Endothelial cell of umbilical vein (primary cell): ENCODE measurements around the gene OR9K2. TPM values are rescaled to one million over a fixed set of nuclear protein-coding genes. Genes with fewer than 3 reads are reported as not detected.

Experiments used
- BruUV-seq: library from RNA; stranded (reverse); fragments of 400-500 nt; replicated peaks from 2 replicates; lab custom pipeline; 2021; lab: Mats Ljungman, UMichigan
- CTCF ChIA-PET: fragments of 300-600, 350-600 bp; sonication (Branson Sonifier 250); formaldehyde crosslinking; loops from one replicate; lab custom pipeline; 2021; ENCODE audit warnings: antibody characterized with exemption, inconsistent platforms; lab: Charles Lee
- POLR2A ChIA-PET: fragments of 300-600, 350-600 bp; sonication (Branson Sonifier 250); formaldehyde crosslinking; loops from one replicate; lab custom pipeline; 2021; ENCODE audit warnings: antibody characterized with exemption, inconsistent platforms; lab: Charles Lee
- DNase-seq: peaks from one replicate; pipeline ENCODE4 v3.0.0-alpha.2; 2011; ENCODE audit warnings: low read depth, low spot score
- FAIRE-seq: peaks from 2 replicates; lab custom pipeline; 2011; peaks lifted over from hg19 to GRCh38; lab: Jason Lieb, UNC
- H2AFZ ChIP-seq: 2 replicates; pipeline ENCODE4 v1.6.0; 2012; ENCODE audit warnings: low read depth, low read length, control low read depth, inconsistent platforms
- H3K27ac ChIP-seq: 2 replicates; pipeline ENCODE4 v1.5.1; 2011; ENCODE audit warnings: low read depth, mild to moderate bottlenecking, control low read depth, low read length, moderate library complexity; ENCODE audit not compliant: insufficient read depth
- H3K27me3 ChIP-seq, 2 experiments: 2 replicates each; pipeline versions ENCODE4 v1.6.0 to v1.6.1; 2011; ENCODE audit warnings: low read length in 2 of 2, mixed read lengths in 1 of 2; ENCODE audit not compliant: control insufficient read depth in 2 of 2, insufficient read depth in 2 of 2
- H3K36me3 ChIP-seq, 2 experiments: 2 replicates in 1 of 2; 3 replicates in 1 of 2; pipeline ENCODE4 v1.5.1; 2011; ENCODE audit warnings: low read length in 2 of 2, mild to moderate bottlenecking in 1 of 2, moderate library complexity in 1 of 2; ENCODE audit not compliant: control insufficient read depth in 2 of 2, insufficient read depth in 2 of 2; ENCODE audit errors: extremely low read depth in 1 of 2
- H3K4me1 ChIP-seq: 3 replicates; pipeline ENCODE4 v1.5.1; 2011; ENCODE audit warnings: mild to moderate bottlenecking, low read length; ENCODE audit not compliant: control insufficient read depth, insufficient read depth; ENCODE audit errors: extremely low read depth
- H3K4me2 ChIP-seq: 2 replicates; pipeline ENCODE4 v1.6.1; 2011; ENCODE audit warnings: low read length, control low read depth, mixed read lengths; ENCODE audit not compliant: insufficient read depth
- H3K4me3 ChIP-seq, 3 experiments: fragments of 200-600 bp in 1 of 3; sonication (generic), shearing (Covaris generic) in 1 of 3; replicated peaks in 1 of 3; 2 replicates each; pipeline ENCODE4 v1.5.1; 2011 to 2016; ENCODE audit warnings: control low read depth in 3 of 3, low read length in 3 of 3, mild to moderate bottlenecking in 2 of 3, inconsistent platforms in 1 of 3, low read depth in 1 of 3, moderate library complexity in 1 of 3; ENCODE audit not compliant: insufficient read depth in 1 of 3
- H3K79me2 ChIP-seq: 2 replicates; pipeline ENCODE4 v1.6.0; 2012; ENCODE audit warnings: low read length, inconsistent platforms; ENCODE audit not compliant: control insufficient read depth, insufficient read depth
- H3K9ac ChIP-seq: replicated peaks from 2 replicates; pipeline ENCODE3; 2011; ENCODE audit warnings: low read length, control low read depth; ENCODE audit not compliant: insufficient read depth; ENCODE audit errors: extremely low read depth
- H3K9me1 ChIP-seq: replicated peaks from 3 replicates; pipeline ENCODE4 v1.6.0; 2011; ENCODE audit warnings: mild to moderate bottlenecking, low read length; ENCODE audit not compliant: control insufficient read depth, insufficient read depth; ENCODE audit errors: extremely low read depth
- H3K9me3 ChIP-seq: replicated peaks from 2 replicates; pipeline ENCODE4 v1.5.1; 2012; ENCODE audit warnings: low read length, inconsistent platforms; ENCODE audit not compliant: control insufficient read depth, insufficient read depth
- H4K20me1 ChIP-seq: replicated peaks from 2 replicates; pipeline ENCODE3; 2011; ENCODE audit warnings: mild to moderate bottlenecking, low read length; ENCODE audit not compliant: control insufficient read depth, insufficient read depth; ENCODE audit errors: extremely low read depth
- EZH2 ChIP-seq: IDR thresholded peaks from 2 replicates; pipeline ENCODE4 v1.6.1; 2012; ENCODE audit warnings: borderline replicate concordance, low read depth, mild to moderate bottlenecking, moderate library complexity, low read length, inconsistent platforms; ENCODE audit not compliant: severe bottlenecking
- FOS ChIP-seq: IDR thresholded peaks from 2 replicates; pipeline ENCODE4 v1.6.1; 2011; ENCODE audit warnings: mild to moderate bottlenecking, low read length, moderate library complexity, borderline replicate concordance; ENCODE audit not compliant: insufficient read depth
- GATA2 ChIP-seq: IDR thresholded peaks from 2 replicates; pipeline ENCODE4 v1.7.0; 2011; ENCODE audit warnings: low read depth, mild to moderate bottlenecking, moderate library complexity, mixed read lengths, low read length; ENCODE audit not compliant: insufficient read length, insufficient read depth
- JUN ChIP-seq: IDR thresholded peaks from 2 replicates; pipeline ENCODE4 v1.6.1; 2011; ENCODE audit warnings: borderline replicate concordance, low read depth; ENCODE audit not compliant: insufficient read length, insufficient read depth
- MAX ChIP-seq: IDR thresholded peaks from 2 replicates; pipeline ENCODE4 v1.6.1; 2011; ENCODE audit not compliant: insufficient read depth, insufficient read length
- MYC ChIP-seq: IDR thresholded peaks from one replicate; pipeline ENCODE4 v1.6.1; 2011; ENCODE audit warnings: mild to moderate bottlenecking, low read depth, low read length
- POLR2A ChIP-seq: IDR thresholded peaks from 2 replicates; pipeline ENCODE4 v1.6.1; 2012; ENCODE audit warnings: low read depth, mild to moderate bottlenecking, control low read depth, low read length
- POLR2AphosphoS5 ChIP-seq: IDR thresholded peaks from 2 replicates; pipeline ENCODE4 v1.6.1; 2012; ENCODE audit warnings: low read depth, mild to moderate bottlenecking, control low read depth, low read length, moderate library complexity; ENCODE audit not compliant: insufficient read depth
- dilution Hi-C: fragments of 300-500 bp; cut with MboI; formaldehyde crosslinking; loops from one replicate; pipeline ENCODE4 v1.15.0; 2019; ENCODE audit warnings: low sequenced_read_pairs; ENCODE audit not compliant: extremely low pct_ligation_motif_present
- intact Hi-C: fragments of 100-400 bp; cut with micrococcal nuclease; formaldehyde crosslinking; loops from one replicate; pipeline ENCODE4 v1.10.0; 2022
- polyA plus RNA-seq, 4 experiments: library from polyadenylated mRNA; depleted of rRNA in 3 of 4; stranded (reverse) in 3 of 4; unstranded in 1 of 4; fragments of >200 nt; gene quantifications; 2 replicates each; pipeline versions ENCODE4 v1.2.1 to v1.2.3, GENCODE V29; 2011 to 2012; ENCODE audit warnings: missing spikeins in 1 of 4
- total RNA-seq: library from RNA; stranded (reverse); gene quantifications from 2 replicates; pipeline ENCODE4 v1.2.3, GENCODE V29; 2021
- TF ChIP-seq, protein P1 (sequence below), 2 donors: IDR thresholded peaks; 1 replicate in 1 of 2; 2 replicates in 1 of 2; pipeline ENCODE4 v1.5.1; 2011; ENCODE audit warnings: low read length in 2 of 2, mild to moderate bottlenecking in 2 of 2, moderate library complexity in 2 of 2, control low read depth in 1 of 2, inconsistent platforms in 1 of 2, low read depth in 1 of 2; ENCODE audit not compliant: insufficient read depth in 1 of 2; ENCODE audit errors: extremely low read depth in 1 of 2

The OR9K2 gene
- total and polyA plus RNA-seq, 2 donors (not counting 3 experiments of a cell fraction or from before 2014, with no cell fraction given): not detected

DNA sequence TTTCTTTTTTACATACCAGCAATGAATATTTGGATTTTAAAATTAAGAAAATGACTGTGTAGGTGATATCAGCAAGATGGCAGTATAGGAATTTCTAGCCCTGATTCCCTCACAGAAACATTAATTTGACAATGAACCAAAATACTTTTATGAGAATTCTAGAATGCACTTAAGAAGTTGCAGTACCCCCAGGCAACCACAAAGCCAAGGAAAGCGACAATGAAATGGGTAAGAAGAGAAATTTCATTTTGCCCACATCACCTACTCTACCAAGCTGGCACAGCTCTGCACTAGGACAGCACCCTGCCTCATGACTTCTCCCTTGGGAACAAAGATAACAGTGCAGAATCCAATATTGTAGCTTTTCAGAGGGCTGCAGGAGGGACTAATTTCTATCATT, 6.6 kb downstream of the OR9K2 start:
- CTCF ChIA-PET: no interaction called here
- no TSS peak for BruUV-seq
- H3K36me3 ChIP-seq: no peaks in the 10 kb centered on the region
- POLR2A ChIA-PET: no interaction called here
- H2AFZ ChIP-seq: no peak overlapping the region
- no peaks in the 10 kb centered on the region for H3K9me1 ChIP-seq
- no peak overlapping the region for H3K4me3 ChIP-seq
- H4K20me1 ChIP-seq: no peaks in the 10 kb centered on the region
- DNase-seq (no peak), FAIRE-seq (no peak)
- TF ChIP-seq POLR2A (no peak), MYC (no peak), GATA2 (no peak), FOS (no peak), POLR2AphosphoS5 (no peak), MAX (no peak), EZH2 (no peak), JUN (no peak)
- TF ChIP-seq, protein P1, sequence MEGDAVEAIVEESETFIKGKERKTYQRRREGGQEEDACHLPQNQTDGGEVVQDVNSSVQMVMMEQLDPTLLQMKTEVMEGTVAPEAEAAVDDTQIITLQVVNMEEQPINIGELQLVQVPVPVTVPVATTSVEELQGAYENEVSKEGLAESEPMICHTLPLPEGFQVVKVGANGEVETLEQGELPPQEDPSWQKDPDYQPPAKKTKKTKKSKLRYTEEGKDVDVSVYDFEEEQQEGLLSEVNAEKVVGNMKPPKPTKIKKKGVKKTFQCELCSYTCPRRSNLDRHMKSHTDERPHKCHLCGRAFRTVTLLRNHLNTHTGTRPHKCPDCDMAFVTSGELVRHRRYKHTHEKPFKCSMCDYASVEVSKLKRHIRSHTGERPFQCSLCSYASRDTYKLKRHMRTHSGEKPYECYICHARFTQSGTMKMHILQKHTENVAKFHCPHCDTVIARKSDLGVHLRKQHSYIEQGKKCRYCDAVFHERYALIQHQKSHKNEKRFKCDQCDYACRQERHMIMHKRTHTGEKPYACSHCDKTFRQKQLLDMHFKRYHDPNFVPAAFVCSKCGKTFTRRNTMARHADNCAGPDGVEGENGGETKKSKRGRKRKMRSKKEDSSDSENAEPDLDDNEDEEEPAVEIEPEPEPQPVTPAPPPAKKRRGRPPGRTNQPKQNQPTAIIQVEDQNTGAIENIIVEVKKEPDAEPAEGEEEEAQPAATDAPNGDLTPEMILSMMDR (IDR thresholded peaks at IDR 0.05; ENCODE audit: extremely low read depth in 1 of 2, insufficient read depth in 1 of 2, low read depth in 1 of 2, low read length in 2 of 2): no peak
- intact Hi-C loops (no loop called here), dilution Hi-C loops (no loop called here)
- no peak overlapping the region for H3K27ac ChIP-seq
- no peaks in the 10 kb centered on the region for H3K79me2 ChIP-seq
- no peaks in the 10 kb centered on the region for H3K9me3 ChIP-seq
- H3K4me2 ChIP-seq: no peak overlapping the region
- no peaks in the 10 kb centered on the region for H3K27me3 ChIP-seq
- H3K4me1 ChIP-seq: no peaks in the 10 kb centered on the region
- H3K9ac ChIP-seq: no peak overlapping the region
